GM12878 (cell line): ENCODE data around the gene SLC26A8. TPM values are rescaled to one million over a fixed set of nuclear protein-coding genes. Genes with fewer than 3 reads are reported as not detected.

ENCODE experiments used
- ATAC-seq: fragments of 200-7000 bp; cut with Tn5 transposase; 3 replicates; pipeline ENCODE4 v1.9.1; 2020; ENCODE audit warnings: mild to moderate bottlenecking, moderate library complexity
- BruUV-seq: library from RNA; stranded (reverse); fragments of 400-500 nt; replicated peaks from 2 replicates; lab custom pipeline; 2021; lab: Mats Ljungman, UMichigan
- CTCF ChIA-PET: fragments of 300-600 bp; sonication (Branson Sonifier 250); formaldehyde crosslinking; extraction: SDS; loops from one replicate; lab custom pipeline; 2021; ENCODE audit warnings: inconsistent platforms; lab: Yijun Ruan, JAX
- POLR2A ChIA-PET: fragments of 350-600 bp; formaldehyde crosslinking; extraction: SDS; loops from one replicate; lab custom pipeline; 2021; ENCODE audit warnings: inconsistent platforms; lab: Charles Lee
- RAD21 ChIA-PET: fragments of 300-600 bp; sonication (Branson Sonifier 250); formaldehyde crosslinking; loops from one replicate; lab custom pipeline; 2023; ENCODE audit warnings: antibody characterized with exemption; ENCODE audit not compliant: unreplicated experiment; lab: Charles Lee
- SMC1A ChIA-PET: fragments of 300-600 bp; sonication (Branson Sonifier 250); formaldehyde crosslinking; loops from one replicate; lab custom pipeline; 2023; ENCODE audit not compliant: unreplicated experiment, uncharacterized antibody; lab: Charles Lee
- DNase-seq: peaks from one replicate; pipeline ENCODE4 v3.0.0-alpha.2; 2011; ENCODE audit warnings: low read depth, low spot score
- FAIRE-seq: peaks from 3 replicates; lab custom pipeline; 2011; peaks lifted over from hg19 to GRCh38; lab: Jason Lieb, UNC
- H2AFZ ChIP-seq: 2 replicates; pipeline ENCODE4 v1.6.0; 2011; ENCODE audit warnings: low read depth, low read length, control low read depth; ENCODE audit not compliant: control insufficient read depth
- H3K27ac ChIP-seq: 2 replicates; pipeline ENCODE4 v1.5.1; 2011; ENCODE audit warnings: control low read depth; ENCODE audit not compliant: control insufficient read depth, insufficient read depth
- H3K27me3 ChIP-seq, 2 experiments: replicated peaks in 1 of 2; 2 replicates each; pipeline versions ENCODE4 v1.6.0 to v1.6.1; 2011; ENCODE audit warnings: low read length in 1 of 2; ENCODE audit not compliant: control insufficient read depth in 2 of 2, insufficient read depth in 2 of 2
- H3K36me3 ChIP-seq, 2 experiments: 2 replicates each; pipeline ENCODE4 v1.5.1; 2011; ENCODE audit warnings: low read length in 1 of 2; ENCODE audit not compliant: control insufficient read depth in 2 of 2, insufficient read depth in 2 of 2
- H3K4me1 ChIP-seq: 2 replicates; pipeline ENCODE4 v1.6.1; 2011; ENCODE audit warnings: mild to moderate bottlenecking, low read length, moderate library complexity, mixed read lengths; ENCODE audit not compliant: control insufficient read depth, insufficient read depth
- H3K4me2 ChIP-seq: 2 replicates; pipeline ENCODE4 v1.6.0; 2011; ENCODE audit warnings: control low read depth; ENCODE audit not compliant: control insufficient read depth, insufficient read depth
- H3K4me3 ChIP-seq: fragments of 200-600 bp; sonication (generic); 2 replicates; pipeline ENCODE4 v1.5.1; 2016
- H3K79me2 ChIP-seq: 2 replicates; pipeline ENCODE4 v1.6.0; 2011; ENCODE audit warnings: low read length; ENCODE audit not compliant: control insufficient read depth, insufficient read depth
- H3K9ac ChIP-seq: 2 replicates; pipeline ENCODE4 v1.8.0; 2011; ENCODE audit warnings: low read length, control low read depth, mixed read lengths; ENCODE audit not compliant: control insufficient read depth, insufficient read depth
- H3K9me3 ChIP-seq: replicated peaks from 3 replicates; pipeline ENCODE4 v1.5.1; 2011; ENCODE audit warnings: mild to moderate bottlenecking, low read length; ENCODE audit not compliant: control insufficient read depth, insufficient read depth
- H4K20me1 ChIP-seq: 2 replicates; pipeline ENCODE4 v1.6.0; 2011; ENCODE audit not compliant: control insufficient read depth, insufficient read depth
- ATF7 ChIP-seq: fragments of 450-650 bp; IDR thresholded peaks from 2 replicates; pipeline ENCODE4 v1.6.1; 2016; ENCODE audit warnings: low read depth, mild to moderate bottlenecking
- CHD1 ChIP-seq: IDR thresholded peaks from 2 replicates; pipeline ENCODE4 v1.6.1; 2012; ENCODE audit warnings: low read depth, low read length, improper control_type of control experiment
- JUNB ChIP-seq: IDR thresholded peaks from 2 replicates; pipeline ENCODE4 v1.6.1; 2016; ENCODE audit warnings: antibody characterized with exemption, mild to moderate bottlenecking
- NFIC ChIP-seq: IDR thresholded peaks from 2 replicates; pipeline ENCODE4 v1.6.1; 2012; ENCODE audit warnings: low read depth, mild to moderate bottlenecking, inconsistent platforms, low read length, moderate library complexity
- WGBS: methylation state at CpG from one replicate; pipeline ENCODE4 v1.1.6; 2016; ENCODE audit warnings: low lambda C conversion rate; ENCODE audit not compliant: insufficient replicate concordance, insufficient coverage; ENCODE audit errors: missing lambda C conversion rate; 5-methylcytosine and 5-hydroxymethylcytosine counted together
- in situ Hi-C: fragments of 300-500 bp; cut with MboI; formaldehyde crosslinking; loops from 9 replicates; pipeline ENCODE4 v1.14.3; 2018; ENCODE audit warnings: mixed read lengths
- intact Hi-C: fragments of 100-400 bp; cut with micrococcal nuclease; formaldehyde crosslinking; loops from one replicate; pipeline ENCODE4 v1.14.2; 2022; ENCODE audit not compliant: unreplicated experiment
- polyA plus RNA-seq, 11 experiments: library from polyadenylated mRNA; depleted of rRNA in 4 of 11; unstranded in 6 of 11; stranded (reverse) in 5 of 11; fragments of >200 nt; fragmentation: Nextera tagmentation in 4 of 11; fragmentation: Illumina TruSeq in 1 of 11; extraction: Ambion mirVana in 4 of 11; extraction: Trizol in 1 of 11; gene quantifications; 1 replicate in 1 of 11; 2 replicates in 10 of 11; pipeline versions ENCODE4 v1.2.1 to v1.2.3, GENCODE V29; 2011 to 2016; ENCODE audit warnings: inconsistent platforms in 2 of 11, missing spikeins in 2 of 11, low read depth in 1 of 11
- total RNA-seq, 4 experiments: library from RNA; depleted of rRNA in 3 of 4; stranded (reverse); fragments of >200 nt in 3 of 4; fragmentation: Illumina TruSeq in 1 of 4; extraction: Trizol in 1 of 4; gene quantifications; 2 replicates each; pipeline versions ENCODE4 v1.2.1 to v1.2.3, GENCODE V29; 2013 to 2021
- TF ChIP-seq, protein P1 (sequence below): IDR thresholded peaks from 2 replicates; pipeline ENCODE4 v1.6.1; 2012; ENCODE audit warnings: mild to moderate bottlenecking, low read depth, low read length
- TF ChIP-seq, protein P2 (sequence below): IDR thresholded peaks from 2 replicates; pipeline ENCODE4 v1.6.1; 2011; ENCODE audit warnings: mild to moderate bottlenecking, low read depth, low read length, moderate library complexity; ENCODE audit not compliant: insufficient replicate concordance

SLC26A8 gene
- total and polyA plus RNA-seq, 10 of the 15 experiments (the other 5 are each of a cell fraction or from before 2014, with no cell fraction given): 0.09 to 0.95 (median 0.27) TPM; not detected in 2

DNA sequence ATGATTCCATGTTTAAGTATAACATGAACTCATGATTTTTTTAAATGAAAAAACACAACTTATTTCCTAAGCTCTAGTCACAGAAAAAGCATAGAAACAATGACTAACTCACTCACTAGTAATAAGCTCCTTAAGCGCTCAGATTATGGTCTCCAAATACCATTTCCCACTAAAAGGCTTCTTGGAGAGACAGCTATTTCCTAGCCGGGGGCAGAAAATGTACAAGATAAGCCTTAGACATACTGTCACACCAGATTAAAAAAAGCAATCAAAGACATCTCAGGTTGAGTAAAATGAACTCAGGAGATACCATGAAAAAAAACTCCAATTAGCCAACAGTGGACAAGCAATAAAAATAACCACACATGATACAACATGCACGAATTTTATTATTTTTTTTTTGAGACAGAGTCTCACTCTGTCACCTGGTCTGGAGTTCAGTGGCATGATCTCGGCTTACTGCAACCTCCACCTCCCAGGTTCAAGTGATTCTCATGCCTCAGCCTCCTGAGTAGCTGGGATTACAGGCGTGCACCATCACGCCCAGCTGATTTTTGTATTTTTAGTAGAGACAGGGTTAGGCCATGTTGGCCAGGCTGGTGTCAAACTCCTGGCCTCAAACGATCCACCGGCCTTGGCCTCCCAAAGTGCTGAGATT lies 118.5 kb downstream of the SLC26A8 start (continued):
- TF ChIP-seq, protein P1, sequence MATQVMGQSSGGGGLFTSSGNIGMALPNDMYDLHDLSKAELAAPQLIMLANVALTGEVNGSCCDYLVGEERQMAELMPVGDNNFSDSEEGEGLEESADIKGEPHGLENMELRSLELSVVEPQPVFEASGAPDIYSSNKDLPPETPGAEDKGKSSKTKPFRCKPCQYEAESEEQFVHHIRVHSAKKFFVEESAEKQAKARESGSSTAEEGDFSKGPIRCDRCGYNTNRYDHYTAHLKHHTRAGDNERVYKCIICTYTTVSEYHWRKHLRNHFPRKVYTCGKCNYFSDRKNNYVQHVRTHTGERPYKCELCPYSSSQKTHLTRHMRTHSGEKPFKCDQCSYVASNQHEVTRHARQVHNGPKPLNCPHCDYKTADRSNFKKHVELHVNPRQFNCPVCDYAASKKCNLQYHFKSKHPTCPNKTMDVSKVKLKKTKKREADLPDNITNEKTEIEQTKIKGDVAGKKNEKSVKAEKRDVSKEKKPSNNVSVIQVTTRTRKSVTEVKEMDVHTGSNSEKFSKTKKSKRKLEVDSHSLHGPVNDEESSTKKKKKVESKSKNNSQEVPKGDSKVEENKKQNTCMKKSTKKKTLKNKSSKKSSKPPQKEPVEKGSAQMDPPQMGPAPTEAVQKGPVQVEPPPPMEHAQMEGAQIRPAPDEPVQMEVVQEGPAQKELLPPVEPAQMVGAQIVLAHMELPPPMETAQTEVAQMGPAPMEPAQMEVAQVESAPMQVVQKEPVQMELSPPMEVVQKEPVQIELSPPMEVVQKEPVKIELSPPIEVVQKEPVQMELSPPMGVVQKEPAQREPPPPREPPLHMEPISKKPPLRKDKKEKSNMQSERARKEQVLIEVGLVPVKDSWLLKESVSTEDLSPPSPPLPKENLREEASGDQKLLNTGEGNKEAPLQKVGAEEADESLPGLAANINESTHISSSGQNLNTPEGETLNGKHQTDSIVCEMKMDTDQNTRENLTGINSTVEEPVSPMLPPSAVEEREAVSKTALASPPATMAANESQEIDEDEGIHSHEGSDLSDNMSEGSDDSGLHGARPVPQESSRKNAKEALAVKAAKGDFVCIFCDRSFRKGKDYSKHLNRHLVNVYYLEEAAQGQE: no peak
- TF ChIP-seq CHD1: no peak
- TF ChIP-seq, protein P2, sequence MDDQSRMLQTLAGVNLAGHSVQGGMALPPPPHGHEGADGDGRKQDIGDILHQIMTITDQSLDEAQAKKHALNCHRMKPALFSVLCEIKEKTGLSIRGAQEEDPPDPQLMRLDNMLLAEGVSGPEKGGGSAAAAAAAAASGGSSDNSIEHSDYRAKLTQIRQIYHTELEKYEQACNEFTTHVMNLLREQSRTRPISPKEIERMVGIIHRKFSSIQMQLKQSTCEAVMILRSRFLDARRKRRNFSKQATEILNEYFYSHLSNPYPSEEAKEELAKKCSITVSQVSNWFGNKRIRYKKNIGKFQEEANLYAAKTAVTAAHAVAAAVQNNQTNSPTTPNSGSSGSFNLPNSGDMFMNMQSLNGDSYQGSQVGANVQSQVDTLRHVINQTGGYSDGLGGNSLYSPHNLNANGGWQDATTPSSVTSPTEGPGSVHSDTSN: no peak

DNA sequence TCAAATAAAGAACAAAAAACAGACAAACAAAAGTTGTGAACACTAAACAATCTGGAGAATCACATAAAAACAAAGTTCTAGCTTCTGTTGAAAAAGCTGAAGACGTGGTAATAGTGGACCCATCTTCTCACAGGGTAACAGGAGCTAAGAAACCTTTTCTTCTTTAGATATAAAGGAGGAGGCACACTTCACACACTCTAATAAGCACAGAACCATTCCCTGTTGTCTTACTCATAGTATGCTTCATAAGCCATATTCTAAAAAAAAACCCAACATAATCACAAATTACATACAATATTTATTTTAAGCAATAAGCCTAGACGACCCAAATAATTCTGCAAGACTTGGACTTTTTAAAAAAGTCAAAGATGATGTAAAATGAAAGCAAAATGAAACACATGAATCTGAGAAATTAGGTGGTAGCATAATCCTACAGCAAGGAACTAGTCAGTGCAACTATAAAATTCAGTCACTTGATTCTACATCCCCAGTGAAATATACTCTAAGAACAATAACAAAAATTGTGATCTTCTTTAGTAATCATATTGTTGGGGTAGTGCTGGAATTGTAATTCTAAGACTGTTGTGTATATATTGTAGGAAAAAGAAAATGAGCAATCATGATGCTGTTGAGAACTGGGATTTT lies 119.2 kb downstream of the SLC26A8 start:
- Histone ChIP-seq H3K27ac (no peak overlapping the region), H2AFZ (no peak overlapping the region), H4K20me1 (no peaks in the 10 kb centered on the region), H3K4me1 (no peaks in the 10 kb centered on the region; the same call in 1 of the 2 replicates), H3K4me2 (no peak overlapping the region), H3K9me3 (peaks cover 17% of the 10 kb centered on the region; the same call in 2 of the 3 replicates), H3K9ac (no peak overlapping the region), H3K36me3 (peaks cover 2 to 10% of the 10 kb centered on the region in 2 experiments; a peak in 3 of 4 replicates), H3K79me2 (peaks cover 42% of the 10 kb centered on the region), H3K27me3 (no peaks in the 10 kb centered on the region), H3K4me3 (no peak overlapping the region)
- ChIA-PET CTCF (interaction anchor here (1.0 kb wide), 1 partner anchor 11 kb away, joined by 4 read pairs; no protein-coding TSS in a partner anchor), POLR2A (interaction anchor here (1.2 kb wide), 1 partner anchor 19 kb away, joined by 4 read pairs; no protein-coding TSS in a partner anchor), RAD21 (no interaction called here), SMC1A (interaction anchor here (0.6 to 1.9 kb wide), 4 partner anchors 13 to 137 kb away, joined by 3 to 4 read pairs (median 3); partner anchors contain the start of gene SRPK1)
- intact Hi-C loops: no loop called here
- ATAC-seq (peak; percentile 68), FAIRE-seq (no peak), DNase-seq (no peak)
- TF ChIP-seq JUNB (peak; percentile 56; the same call in 1 of the 2 replicates), NFIC (no peak), ATF7 (no peak)
- in situ Hi-C loops: no loop called here
- BruUV-seq: no TSS peak
- 0% methylated on average over 2 of the region's 2 CpGs for WGBS
